HT1080 (cell line): ENCODE results near the gene KIAA0232. TPM values are rescaled to one million over a fixed set of nuclear protein-coding genes. Genes with fewer than 3 reads are reported as not detected.

ENCODE experiments used
- DNase-seq: peaks from one replicate; pipeline ENCODE4 v3.0.0-alpha.2; 2015; ENCODE audit warnings: low read depth
- total RNA-seq: library from RNA; depleted of rRNA; stranded (reverse); fragments of >200 nt; shearing (Covaris generic); gene quantifications from 2 replicates; pipeline ENCODE4 v1.2.3, GENCODE V29; 2014

Gene KIAA0232
- total RNA-seq, 1 experiment from 2014 or later: 4.7 TPM

- no peak for DNase-seq
Measured at GRCh38 chr4:6847178-6847577, 64.7 kb downstream of the KIAA0232 start.

DNA sequence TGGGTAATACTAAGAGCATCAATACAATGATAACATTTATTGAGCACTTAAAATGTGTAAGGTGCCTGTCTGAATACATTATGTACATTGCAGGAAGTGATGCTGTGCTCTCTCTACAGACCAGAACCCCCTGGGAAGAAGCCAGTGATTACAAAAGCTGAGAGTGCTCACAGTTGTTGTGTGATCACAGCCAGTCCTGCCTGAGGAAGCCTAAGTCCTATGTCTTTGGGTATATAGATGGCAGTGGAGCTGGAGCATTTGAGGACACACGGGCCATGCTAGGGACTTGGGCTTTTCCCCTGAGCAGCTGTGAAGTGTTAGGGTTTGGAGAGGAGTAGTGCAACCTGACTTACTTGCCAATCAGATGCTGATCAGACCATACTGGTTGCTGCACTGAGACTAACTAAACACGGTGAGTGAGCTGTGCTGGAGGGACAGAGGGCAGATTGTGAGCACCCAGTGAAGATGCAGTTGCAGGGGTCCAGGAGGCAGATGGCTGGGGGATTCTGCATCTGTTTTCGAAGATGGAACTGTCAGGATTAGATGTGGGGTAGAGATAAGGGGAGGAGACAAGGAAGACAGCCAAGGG, 66.3 kb downstream of the KIAA0232 start:
- no peak for DNase-seq

- DNase-seq: no peak
Measured at GRCh38 chr4:6849691-6850090, 67.2 kb downstream of the KIAA0232 start.

DNA sequence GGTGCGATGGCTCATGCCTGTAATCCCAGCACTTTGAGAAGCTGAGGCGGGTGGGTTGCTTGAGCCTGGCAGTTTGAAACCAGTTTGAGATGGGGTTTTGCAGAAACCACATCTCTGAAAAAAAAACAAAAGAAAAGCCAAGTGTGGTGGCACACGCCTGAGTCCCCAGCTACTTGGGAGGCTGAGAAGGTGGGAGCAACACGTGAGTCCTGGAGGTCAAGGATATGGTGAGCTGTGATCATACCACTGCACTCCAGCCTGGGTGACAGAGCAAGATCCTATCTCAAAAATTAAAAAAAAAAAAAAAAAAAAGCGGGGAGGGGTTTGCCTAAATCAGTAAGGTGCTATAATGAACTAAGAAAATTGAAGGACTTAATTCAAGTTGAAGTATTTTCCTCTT, 68.9 kb downstream of the KIAA0232 start:
- DNase-seq: no peak

DNA sequence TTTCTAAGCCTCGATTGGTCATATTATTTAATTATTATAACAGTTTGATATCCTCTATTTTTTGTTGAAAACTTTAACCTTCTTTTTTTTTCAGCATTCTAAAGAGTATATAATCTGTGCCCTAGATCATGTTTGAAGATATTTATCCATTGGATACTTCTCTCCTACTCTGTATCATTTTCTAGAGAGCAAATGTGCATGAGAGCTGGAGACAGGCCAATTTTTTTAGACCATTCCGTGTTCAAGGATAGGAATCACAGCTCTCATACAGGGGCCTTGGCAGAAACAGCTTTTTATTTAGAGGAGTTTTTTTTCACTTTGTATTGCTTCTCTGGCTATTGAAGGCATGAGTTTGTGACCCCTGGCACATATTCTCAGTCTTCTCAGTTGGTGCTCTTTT, 69.4 kb downstream of the KIAA0232 start:
- DNase-seq: no peak

GRCh38 chr4:6852582-6852981, 70.1 kb downstream of the KIAA0232 start:
- DNase-seq: no peak

- no peak for DNase-seq
Measured at GRCh38 chr4:6854098-6854744, 71.7 kb downstream of the KIAA0232 start.

DNA sequence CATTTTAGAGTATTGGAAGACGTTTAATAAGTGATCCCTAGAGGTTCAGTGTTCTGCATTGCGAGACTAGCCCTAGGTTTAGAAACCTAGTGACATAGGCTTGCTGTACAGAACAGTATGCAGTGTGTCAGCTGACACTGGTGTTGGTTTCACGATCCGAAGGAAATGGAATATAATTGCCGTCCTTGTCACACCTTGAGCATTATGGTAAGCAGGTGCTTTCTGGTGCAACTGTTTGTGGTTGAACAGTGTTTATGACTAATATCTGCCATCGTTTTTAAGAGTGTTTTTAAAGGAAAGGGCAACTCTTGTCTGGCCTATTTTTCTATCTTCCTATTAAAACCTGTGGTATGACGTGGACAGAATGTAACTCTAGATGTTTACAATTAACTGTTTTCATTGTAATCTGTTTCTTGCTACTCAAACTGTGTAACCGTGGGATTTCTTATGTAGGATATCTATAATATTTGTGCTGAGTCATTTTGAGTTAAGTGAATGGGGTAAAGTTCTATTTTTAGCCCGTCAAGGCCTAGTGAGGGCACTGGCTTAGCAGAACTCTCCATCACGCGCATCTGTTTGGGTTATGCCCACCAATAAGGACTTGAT, 73.3 kb downstream of the KIAA0232 start:
- peak; percentile 34 for DNase-seq

DNA sequence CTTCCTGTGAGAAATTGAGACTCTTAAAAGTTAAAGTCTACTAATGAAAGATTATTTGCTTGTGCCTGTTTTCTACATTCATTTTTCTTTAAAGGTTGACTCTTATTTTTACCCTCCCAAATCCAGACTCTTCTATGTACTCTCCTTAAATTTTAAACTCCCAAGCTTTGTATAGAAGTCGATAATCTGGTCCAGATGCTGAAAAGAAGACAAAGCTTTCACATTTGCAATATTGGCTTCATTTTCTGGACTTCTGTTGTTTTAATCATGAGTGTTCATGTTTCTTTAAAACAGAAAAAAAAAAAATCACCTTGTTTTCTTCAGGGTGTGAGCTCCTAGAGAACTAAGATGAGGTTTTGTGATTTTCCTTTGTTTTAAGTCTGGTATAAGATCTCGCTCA, 73.9 kb downstream of the KIAA0232 start:
- no peak for DNase-seq

DNA sequence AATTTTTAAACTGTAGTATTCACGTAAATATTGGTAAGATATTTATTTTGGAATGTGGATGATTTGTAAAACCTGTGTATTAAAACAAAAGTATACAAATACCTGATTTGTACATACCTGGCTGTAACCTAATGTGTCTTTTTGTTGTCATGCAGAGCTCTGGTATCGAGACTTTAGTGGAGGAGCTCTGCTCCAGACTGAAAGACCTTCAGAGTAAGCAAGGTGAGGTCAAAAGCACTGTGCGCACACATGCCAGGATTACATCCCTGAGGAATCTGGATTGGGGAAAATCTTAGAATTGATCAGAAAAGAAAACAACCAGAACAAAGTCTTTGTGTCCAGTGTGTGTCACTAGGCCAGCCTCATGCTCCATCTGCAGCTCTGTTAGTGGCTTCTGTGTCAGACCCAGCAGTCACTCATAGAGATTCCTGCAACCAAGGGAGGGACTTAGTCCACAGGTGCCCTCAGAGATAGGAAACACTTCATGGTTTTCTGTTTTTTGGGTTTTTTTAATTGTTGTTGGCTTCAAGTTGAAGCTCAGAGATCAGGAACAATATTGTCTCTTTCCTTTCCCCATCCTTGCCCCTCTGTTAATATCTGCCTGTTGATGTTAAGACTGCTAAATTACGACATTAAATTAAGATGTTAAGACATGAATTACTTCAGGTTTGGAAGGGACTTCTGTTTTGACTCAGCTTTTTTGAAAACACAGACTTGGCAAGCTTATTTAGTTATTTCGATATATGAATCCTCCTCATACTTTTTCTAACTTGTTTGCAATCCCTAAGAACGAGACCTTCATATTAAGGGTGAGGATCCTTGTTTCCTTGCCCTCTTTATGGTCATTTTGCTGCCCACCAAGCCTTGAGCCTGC, 74.7 kb downstream of the KIAA0232 start:
- DNase-seq: no peak

- DNase-seq: no peak
Measured at GRCh38 chr4:6858997-6859396, 76.5 kb downstream of the KIAA0232 start.

- no peak for DNase-seq
Measured at GRCh38 chr4:6859543-6859942, 77.0 kb downstream of the KIAA0232 start.

DNA sequence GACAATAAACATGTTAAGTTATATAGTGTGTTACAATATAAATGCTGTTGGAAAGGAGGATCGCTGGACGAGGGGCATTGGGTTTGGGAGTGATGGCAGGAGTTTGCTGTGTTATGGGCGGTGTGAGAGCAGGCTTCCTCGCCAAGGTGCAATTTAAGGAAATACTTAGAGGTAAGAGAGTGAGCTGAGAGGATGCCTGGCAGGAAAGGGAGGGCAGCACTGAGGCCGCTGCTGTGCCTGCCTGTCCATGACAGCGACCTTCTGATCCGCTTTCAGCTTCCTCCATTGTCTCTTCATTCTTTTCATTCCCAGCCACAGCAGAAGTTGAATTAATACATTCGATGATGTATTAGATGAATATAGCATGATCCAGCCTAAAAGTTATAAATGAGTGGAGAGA, 85.9 kb downstream of the KIAA0232 start:
- no peak for DNase-seq

DNA sequence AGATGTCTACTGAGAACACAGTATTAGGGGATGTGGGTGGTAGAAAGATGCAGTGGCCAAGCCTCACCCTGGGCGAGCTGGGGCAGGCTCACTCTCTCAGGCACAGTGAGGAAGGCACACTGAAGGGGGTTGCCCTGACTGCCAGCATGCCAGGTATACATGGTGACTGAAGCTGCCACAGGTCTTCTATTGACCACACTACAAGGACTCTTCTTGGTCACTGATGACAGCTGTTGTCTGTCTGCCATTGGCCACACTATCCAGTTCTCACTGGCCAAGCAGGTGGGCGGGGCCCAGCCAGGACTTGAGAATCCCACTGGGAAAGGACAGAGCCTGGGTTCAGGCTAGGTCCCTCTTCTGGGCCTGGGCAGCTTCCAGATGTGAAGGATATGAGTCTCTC, 87.4 kb downstream of the KIAA0232 start:
- DNase-seq: no peak

- DNase-seq: no peak
Measured at GRCh38 chr4:6873291-6873690, 90.8 kb downstream of the KIAA0232 start.

GRCh38 chr4:6873792-6874461, 91.4 kb downstream of the KIAA0232 start:
- DNase-seq: peak; percentile 34

DNA sequence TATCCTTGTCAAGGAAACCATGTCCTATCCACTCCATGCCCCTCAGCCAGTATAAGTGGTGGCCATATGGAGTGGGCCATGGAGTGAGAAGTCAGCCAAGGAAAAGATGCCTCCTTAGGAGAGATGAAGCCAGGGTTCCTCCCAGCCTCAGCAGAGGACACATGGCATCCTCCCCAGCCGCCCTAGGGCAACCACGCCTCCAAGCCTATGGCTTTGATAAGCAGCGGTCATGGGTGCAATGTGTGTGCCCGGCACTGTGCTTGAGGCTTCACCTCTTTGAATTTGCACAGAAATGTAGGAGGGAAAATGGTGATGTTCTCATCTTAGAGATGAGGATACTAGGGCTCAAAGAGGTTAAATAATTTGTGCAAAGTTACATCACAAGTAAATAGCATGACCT, 92.5 kb downstream of the KIAA0232 start:
- DNase-seq: no peak

GRCh38 chr4:6875431-6875831, 92.9 kb downstream of the KIAA0232 start:
- no peak for DNase-seq

DNA sequence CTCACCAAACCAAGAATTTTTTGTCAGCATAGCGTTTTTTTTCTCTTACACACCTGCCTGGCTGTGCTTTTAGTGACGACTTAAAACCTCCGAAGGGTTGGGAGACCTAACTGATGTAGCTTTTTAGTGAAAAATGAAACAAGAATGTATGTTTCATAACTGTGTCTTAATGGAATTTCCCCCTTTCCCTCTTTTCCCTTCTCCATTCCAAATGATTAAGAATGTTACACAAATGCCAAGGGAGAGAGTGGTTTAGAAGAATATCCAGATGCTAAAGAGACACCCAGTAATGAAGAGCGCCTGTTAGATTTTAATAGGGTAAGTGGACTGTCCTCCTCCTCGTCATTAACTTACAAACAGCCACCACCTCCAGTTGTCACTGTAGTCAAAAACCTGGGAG, 93.9 kb downstream of the KIAA0232 start:
- no peak for DNase-seq

GRCh38 chr4:6877067-6877466, 94.5 kb downstream of the KIAA0232 start:
- DNase-seq: no peak

DNA sequence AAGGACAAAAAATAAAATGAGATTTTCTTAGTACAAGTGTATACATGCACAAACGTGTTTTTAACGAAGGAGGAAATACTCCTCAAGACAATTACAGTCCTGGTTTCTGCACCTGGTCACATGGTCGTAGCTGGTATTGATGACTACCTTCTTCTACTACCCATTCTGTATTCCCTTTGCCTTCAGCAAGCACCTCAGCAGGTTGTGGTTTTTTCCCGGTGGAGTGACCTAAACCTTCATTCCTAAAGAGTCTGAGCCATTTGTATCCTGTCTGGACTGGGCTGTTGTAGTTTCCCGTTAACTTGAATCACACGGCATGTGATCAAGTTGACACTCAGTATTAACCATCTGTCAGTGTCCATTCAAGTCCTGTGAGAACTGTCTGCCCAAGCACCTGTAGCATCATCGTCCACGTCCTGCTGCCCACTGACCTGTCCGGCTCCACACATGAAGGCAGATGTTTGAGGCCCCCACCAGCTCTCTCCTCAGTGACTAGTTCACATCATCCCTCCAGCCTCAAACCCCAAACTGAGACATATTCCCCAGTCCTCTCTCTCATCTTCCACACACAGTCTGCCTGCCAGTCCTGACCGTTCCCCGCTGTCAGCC, 96.0 kb downstream of the KIAA0232 start:
- DNase-seq: no peak
